GM12891 (cell line): Measurements from ENCODE around the gene MAP3K2.

Experiments used
- DNase-seq: peaks from one replicate; pipeline ENCODE4 v3.0.0; 2011; ENCODE audit warnings: low spot score; ENCODE audit not compliant: insufficient read length
- FAIRE-seq: peaks from 2 replicates; lab custom pipeline; 2011; peaks lifted over from hg19 to GRCh38; lab: Jason Lieb, UNC
- PAX5 ChIP-seq: IDR thresholded peaks from 2 replicates; pipeline ENCODE4 v1.6.1; 2011; ENCODE audit warnings: low read length, moderate library complexity, mild to moderate bottlenecking; ENCODE audit not compliant: insufficient read depth, severe bottlenecking
- POLR2A ChIP-seq: IDR thresholded peaks from 2 replicates; pipeline ENCODE4 v1.6.1; 2011; ENCODE audit warnings: low read depth, low read length, control low read depth
- POLR2AphosphoS5 ChIP-seq: IDR thresholded peaks from 2 replicates; pipeline ENCODE4 v1.6.1; 2011; ENCODE audit warnings: low read depth, low read length, control low read depth
- POU2F2 ChIP-seq: IDR thresholded peaks from 2 replicates; pipeline ENCODE4 v1.6.1; 2011; ENCODE audit warnings: low read depth, mild to moderate bottlenecking, control low read depth, low read length, moderate library complexity
- SPI1 ChIP-seq: IDR thresholded peaks from 2 replicates; pipeline ENCODE4 v1.6.1; 2011; ENCODE audit warnings: low read depth, low read length, control low read depth
- TAF1 ChIP-seq: IDR thresholded peaks from 2 replicates; pipeline ENCODE4 v1.6.1; 2011; ENCODE audit warnings: low read depth, low read length, control low read depth

Gene MAP3K2

GRCh38 chr2:127324635-127325034 is 63.1 kb downstream of the MAP3K2 start:
- no peak for FAIRE-seq
- TF ChIP-seq SPI1 (no peak), POU2F2 (no peak), TAF1 (no peak), PAX5 (no peak), POLR2A (no peak), POLR2AphosphoS5 (no peak)
- no peak for DNase-seq

GRCh38 chr2:127321303-127321702 is 66.5 kb downstream of the MAP3K2 start:
- TF ChIP-seq POU2F2 (no peak), SPI1 (no peak), POLR2A (no peak), POLR2AphosphoS5 (no peak), PAX5 (no peak), TAF1 (no peak)
- no peak for FAIRE-seq
- no peak for DNase-seq

- TF ChIP-seq SPI1 (no peak), POU2F2 (no peak), POLR2AphosphoS5 (no peak), TAF1 (no peak), POLR2A (no peak), PAX5 (no peak)
- no peak for DNase-seq
- peak; percentile 20 for FAIRE-seq
Observed at GRCh38 chr2:127320586-127321275, 67.0 kb downstream of the MAP3K2 start.

GRCh38 chr2:127320067-127320466 is 67.7 kb downstream of the MAP3K2 start:
- no peak for FAIRE-seq
- DNase-seq = no peak
- no peak for TF ChIP-seq SPI1
- no peak for TF ChIP-seq POLR2A
- TF ChIP-seq POLR2AphosphoS5 = no peak
- no peak for TF ChIP-seq PAX5
- TF ChIP-seq POU2F2 = no peak
- no peak for TF ChIP-seq TAF1

- DNase-seq (no peak), FAIRE-seq (no peak)
- TF ChIP-seq PAX5 (no peak), POU2F2 (no peak), TAF1 (no peak), SPI1 (peak; percentile 83), POLR2AphosphoS5 (no peak), POLR2A (no peak)
Observed at GRCh38 chr2:127314193-127314988, 73.4 kb downstream of the MAP3K2 start.

- peak; percentile 97 for FAIRE-seq
- TF ChIP-seq POU2F2 = peak; percentile 36; the same call in 1 of the 2 replicates
- TF ChIP-seq POLR2AphosphoS5 = no peak
- peak; percentile 99 for TF ChIP-seq SPI1
- no peak for TF ChIP-seq PAX5
- TF ChIP-seq POLR2A = no peak
- no peak for DNase-seq
Observed at GRCh38 chr2:127313406-127313805, 74.4 kb downstream of the MAP3K2 start.

GRCh38 chr2:127310980-127311379 is 76.8 kb downstream of the MAP3K2 start:
- no peak for DNase-seq
- TF ChIP-seq SPI1 (no peak), TAF1 (no peak), POLR2A (no peak), POLR2AphosphoS5 (no peak), POU2F2 (no peak), PAX5 (no peak)
- no peak for FAIRE-seq

GRCh38 chr2:127309468-127309867 is 78.3 kb downstream of the MAP3K2 start:
- DNase-seq = no peak
- TF ChIP-seq POLR2AphosphoS5 (no peak), TAF1 (no peak), PAX5 (no peak), POLR2A (no peak), SPI1 (no peak), POU2F2 (no peak)
- no peak for FAIRE-seq

GRCh38 chr2:127308586-127309138 is 79.1 kb downstream of the MAP3K2 start:
- TF ChIP-seq POLR2A (no peak), TAF1 (no peak), SPI1 (no peak), PAX5 (no peak), POLR2AphosphoS5 (no peak), POU2F2 (no peak)
- FAIRE-seq (no peak), DNase-seq (no peak)
